ENCODE measurements around the gene OVAAL. TPM values are rescaled to one million over a fixed set of nuclear protein-coding genes. Genes with fewer than 3 reads are reported as not detected.

Gene OVAAL
- not detected for polyA plus RNA-seq (2013, experiment 1 of 2)
- polyA plus RNA-seq (2013, experiment 2 of 2): not detected

- H3K18ac ChIP-seq (ENCODE audit: low read length): no peak within 1 kb of the TSS
- no peak for DNase-seq (ENCODE audit: low spot score)
- peaks cover 0 to 6% of the 10 kb centered on the region in 2 donors for H3K4me1 ChIP-seq (ENCODE audit: control insufficient read depth in 2 of 2, insufficient read depth in 1 of 2, low read depth in 1 of 2, low read length in 2 of 2)
- H3K27me3 ChIP-seq (ENCODE audit: control insufficient read depth in 3 of 3, insufficient read depth in 3 of 3, low read depth in 1 of 3, low read length in 3 of 3): no peaks in the 10 kb centered on the region
- no peak within 1 kb of the TSS for H2AFZ ChIP-seq (ENCODE audit: low read length)
- no peaks in the 10 kb centered on the region for H3K79me1 ChIP-seq (ENCODE audit: low read depth, low read length)
- no peak within 1 kb of the TSS for H3K9ac ChIP-seq (ENCODE audit: low read depth, low read length, poor library complexity)
- no peak within 1 kb of the TSS for H3K4me3 ChIP-seq (ENCODE audit: low read length in 2 of 2)
- no peak within 1 kb of the TSS for H4K8ac ChIP-seq (ENCODE audit: low read depth, low read length)
- H3K36me3 ChIP-seq (replicated peaks in 1 of 2; ENCODE audit: control insufficient read depth in 2 of 2, insufficient read depth in 2 of 2, low read length in 2 of 2): no peaks in the 10 kb centered on the region
- no peak within 1 kb of the TSS for H3K14ac ChIP-seq (ENCODE audit: low read length)
- H2BK15ac ChIP-seq (ENCODE audit: low read length): no peak within 1 kb of the TSS
- no peak within 1 kb of the TSS for H2BK120ac ChIP-seq (ENCODE audit: low read depth, low read length)
- no peak within 1 kb of the TSS for H2BK12ac ChIP-seq (ENCODE audit: low read length)
- no peak within 1 kb of the TSS for H3K4ac ChIP-seq (ENCODE audit: low read length)
- H3K23ac ChIP-seq (ENCODE audit: low read depth, low read length, poor library complexity): no peak within 1 kb of the TSS
- H3K27ac ChIP-seq (replicated peaks; ENCODE audit: low read length): no peak within 1 kb of the TSS
- H3K4me2 ChIP-seq (ENCODE audit: insufficient read depth, low read length, poor library complexity, severe bottlenecking): no peak within 1 kb of the TSS
- H2AK5ac ChIP-seq (ENCODE audit: low read depth, low read length): no peak within 1 kb of the TSS
- no peak within 1 kb of the TSS for H4K91ac ChIP-seq (ENCODE audit: low read depth, low read length, poor library complexity)
- no peak within 1 kb of the TSS for H2BK5ac ChIP-seq (ENCODE audit: low read length)
- no CpG with 5 or more reads among the region's 6 CpGs for WGBS, 2 donors (ENCODE audit: extremely low coverage in 2 of 2, insufficient read length in 2 of 2, insufficient replicate concordance in 1 of 2)
- H3K9me3 ChIP-seq (replicated peaks in 1 of 2; ENCODE audit: control insufficient read depth in 2 of 2, insufficient read depth in 1 of 2, low read depth in 1 of 2, low read length in 2 of 2): no peaks in the 10 kb centered on the region
Observed at GRCh38 chr1:180558664-180559063, at the start of gene OVAAL. Gene OVAAL, plus strand, starts transcription at chr1:180558964.

- H2AFZ ChIP-seq (ENCODE audit: low read length): no peak overlapping the region
- H3K36me3 ChIP-seq (replicated peaks in 1 of 2; ENCODE audit: control insufficient read depth in 2 of 2, insufficient read depth in 2 of 2, low read length in 2 of 2): no peaks in the 10 kb centered on the region
- H3K4ac ChIP-seq (ENCODE audit: low read length): no peak overlapping the region
- no peak overlapping the region for H2AK5ac ChIP-seq (ENCODE audit: low read depth, low read length)
- no CpG with 5 or more reads among the region's 2 CpGs for WGBS, 2 donors (ENCODE audit: extremely low coverage in 2 of 2, insufficient read length in 2 of 2, insufficient replicate concordance in 1 of 2)
- H3K27me3 ChIP-seq (ENCODE audit: control insufficient read depth in 3 of 3, insufficient read depth in 3 of 3, low read depth in 1 of 3, low read length in 3 of 3): no peaks in the 10 kb centered on the region
- no peak overlapping the region for H3K18ac ChIP-seq (ENCODE audit: low read length)
- no peak overlapping the region for H2BK5ac ChIP-seq (ENCODE audit: low read length)
- no peak overlapping the region for H3K27ac ChIP-seq (replicated peaks; ENCODE audit: low read length)
- H3K4me2 ChIP-seq (ENCODE audit: insufficient read depth, low read length, poor library complexity, severe bottlenecking): no peak overlapping the region
- H4K91ac ChIP-seq (ENCODE audit: low read depth, low read length, poor library complexity): no peak overlapping the region
- H3K4me3 ChIP-seq (ENCODE audit: low read length in 2 of 2): no peak overlapping the region
- H3K4me1 ChIP-seq (ENCODE audit: control insufficient read depth in 2 of 2, insufficient read depth in 1 of 2, low read depth in 1 of 2, low read length in 2 of 2): no peaks in the 10 kb centered on the region
- no peak overlapping the region for H3K9ac ChIP-seq (ENCODE audit: low read depth, low read length, poor library complexity)
- H2BK120ac ChIP-seq (ENCODE audit: low read depth, low read length): no peak overlapping the region
- no peak overlapping the region for H2BK15ac ChIP-seq (ENCODE audit: low read length)
- no peak overlapping the region for H4K8ac ChIP-seq (ENCODE audit: low read depth, low read length)
- H3K23ac ChIP-seq (ENCODE audit: low read depth, low read length, poor library complexity): no peak overlapping the region
- H3K14ac ChIP-seq (ENCODE audit: low read length): no peak overlapping the region
- DNase-seq (ENCODE audit: low spot score): no peak
- H2BK12ac ChIP-seq (ENCODE audit: low read length): no peak overlapping the region
- peaks cover 2% of the 10 kb centered on the region for H3K79me1 ChIP-seq (ENCODE audit: low read depth, low read length)
- H3K9me3 ChIP-seq (replicated peaks in 1 of 2; ENCODE audit: control insufficient read depth in 2 of 2, insufficient read depth in 1 of 2, low read depth in 1 of 2, low read length in 2 of 2): peaks cover 0 to 2% of the 10 kb centered on the region in 2 donors
Observed at GRCh38 chr1:180510882-180511281, 47.9 kb upstream of the OVAAL start.

GRCh38 chr1:180513531-180513930 lies 45.2 kb upstream of the OVAAL start:
- Histone ChIP-seq H3K4me2 (ENCODE audit: insufficient read depth, low read length, poor library complexity, severe bottlenecking) (no peak overlapping the region), H3K36me3 (replicated peaks in 1 of 2; ENCODE audit: control insufficient read depth in 2 of 2, insufficient read depth in 2 of 2, low read length in 2 of 2) (no peaks in the 10 kb centered on the region), H3K4ac (ENCODE audit: low read length) (no peak overlapping the region), H2BK12ac (ENCODE audit: low read length) (no peak overlapping the region), H4K8ac (ENCODE audit: low read depth, low read length) (no peak overlapping the region), H3K4me1 (ENCODE audit: control insufficient read depth in 2 of 2, insufficient read depth in 1 of 2, low read depth in 1 of 2, low read length in 2 of 2) (peaks cover 0 to 8% of the 10 kb centered on the region in 2 donors), H2AFZ (ENCODE audit: low read length) (no peak overlapping the region), H3K18ac (ENCODE audit: low read length) (no peak overlapping the region), H2BK5ac (ENCODE audit: low read length) (no peak overlapping the region), H2AK5ac (ENCODE audit: low read depth, low read length) (no peak overlapping the region), H2BK15ac (ENCODE audit: low read length) (no peak overlapping the region), H2BK120ac (ENCODE audit: low read depth, low read length) (no peak overlapping the region), H3K23ac (ENCODE audit: low read depth, low read length, poor library complexity) (no peak overlapping the region), H3K27me3 (ENCODE audit: control insufficient read depth in 3 of 3, insufficient read depth in 3 of 3, low read depth in 1 of 3, low read length in 3 of 3) (no peaks in the 10 kb centered on the region), H3K27ac (replicated peaks; ENCODE audit: low read length) (no peak overlapping the region), H3K4me3 (ENCODE audit: low read length in 2 of 2) (no peak overlapping the region), H4K91ac (ENCODE audit: low read depth, low read length, poor library complexity) (no peak overlapping the region), H3K9me3 (replicated peaks in 1 of 2; ENCODE audit: control insufficient read depth in 2 of 2, insufficient read depth in 1 of 2, low read depth in 1 of 2, low read length in 2 of 2) (no peaks in the 10 kb centered on the region), H3K79me1 (ENCODE audit: low read depth, low read length) (peaks cover under 1% of the 10 kb centered on the region), H3K14ac (ENCODE audit: low read length) (no peak overlapping the region), H3K9ac (ENCODE audit: low read depth, low read length, poor library complexity) (no peak overlapping the region)
- DNase-seq (ENCODE audit: low spot score): no peak
- WGBS, 2 donors (ENCODE audit: extremely low coverage in 2 of 2, insufficient read length in 2 of 2, insufficient replicate concordance in 1 of 2): no CpG with 5 or more reads among the region's 6 CpGs

- H4K8ac ChIP-seq (ENCODE audit: low read depth, low read length): no peak overlapping the region
- H3K18ac ChIP-seq (ENCODE audit: low read length): no peak overlapping the region
- no peak overlapping the region for H4K91ac ChIP-seq (ENCODE audit: low read depth, low read length, poor library complexity)
- no peak overlapping the region for H3K4me2 ChIP-seq (ENCODE audit: insufficient read depth, low read length, poor library complexity, severe bottlenecking)
- WGBS, 2 donors (ENCODE audit: extremely low coverage in 2 of 2, insufficient read length in 2 of 2, insufficient replicate concordance in 1 of 2): no CpG with 5 or more reads among the region's 3 CpGs
- H3K27me3 ChIP-seq (ENCODE audit: control insufficient read depth in 3 of 3, insufficient read depth in 3 of 3, low read depth in 1 of 3, low read length in 3 of 3): no peaks in the 10 kb centered on the region
- no peak overlapping the region for H2BK5ac ChIP-seq (ENCODE audit: low read length)
- no peaks in the 10 kb centered on the region for H3K79me1 ChIP-seq (ENCODE audit: low read depth, low read length)
- H3K27ac ChIP-seq (replicated peaks; ENCODE audit: low read length): no peak overlapping the region
- no peak for DNase-seq (ENCODE audit: low spot score)
- no peak overlapping the region for H3K23ac ChIP-seq (ENCODE audit: low read depth, low read length, poor library complexity)
- H3K4me3 ChIP-seq (ENCODE audit: low read length in 2 of 2): no peak overlapping the region
- H3K9me3 ChIP-seq (replicated peaks in 1 of 2; ENCODE audit: control insufficient read depth in 2 of 2, insufficient read depth in 1 of 2, low read depth in 1 of 2, low read length in 2 of 2): no peaks in the 10 kb centered on the region
- H2BK15ac ChIP-seq (ENCODE audit: low read length): no peak overlapping the region
- H3K4ac ChIP-seq (ENCODE audit: low read length): no peak overlapping the region
- peak overlapping the region; percentile 81 for H2AFZ ChIP-seq (ENCODE audit: low read length)
- no peak overlapping the region for H2BK120ac ChIP-seq (ENCODE audit: low read depth, low read length)
- no peaks in the 10 kb centered on the region for H3K36me3 ChIP-seq (replicated peaks in 1 of 2; ENCODE audit: control insufficient read depth in 2 of 2, insufficient read depth in 2 of 2, low read length in 2 of 2)
- no peak overlapping the region for H2AK5ac ChIP-seq (ENCODE audit: low read depth, low read length)
- H3K9ac ChIP-seq (ENCODE audit: low read depth, low read length, poor library complexity): no peak overlapping the region
- peaks cover 0 to 8% of the 10 kb centered on the region in 2 donors for H3K4me1 ChIP-seq (ENCODE audit: control insufficient read depth in 2 of 2, insufficient read depth in 1 of 2, low read depth in 1 of 2, low read length in 2 of 2)
- H2BK12ac ChIP-seq (ENCODE audit: low read length): no peak overlapping the region
- H3K14ac ChIP-seq (ENCODE audit: low read length): no peak overlapping the region
Observed at GRCh38 chr1:180515364-180515763, 43.4 kb upstream of the OVAAL start.

Measured in neuronal stem cell (in vitro differentiated cells).